Activated CD4-positive, alpha-beta T cell treated with anti-CD3 and anti-CD28 coated beads, Interleukin-2, amount 50 U/mL, for 4 hours (primary cell): ENCODE results near the gene SERTAD1.
A peak's percentile ranks its signal among the peaks of the same experiment; 100 is the strongest.

Experiments used
- DNase-seq, 2 experiments: peaks; one replicate each; pipeline ENCODE4 v3.0.0-alpha.2; 2020

Gene SERTAD1

DNA sequence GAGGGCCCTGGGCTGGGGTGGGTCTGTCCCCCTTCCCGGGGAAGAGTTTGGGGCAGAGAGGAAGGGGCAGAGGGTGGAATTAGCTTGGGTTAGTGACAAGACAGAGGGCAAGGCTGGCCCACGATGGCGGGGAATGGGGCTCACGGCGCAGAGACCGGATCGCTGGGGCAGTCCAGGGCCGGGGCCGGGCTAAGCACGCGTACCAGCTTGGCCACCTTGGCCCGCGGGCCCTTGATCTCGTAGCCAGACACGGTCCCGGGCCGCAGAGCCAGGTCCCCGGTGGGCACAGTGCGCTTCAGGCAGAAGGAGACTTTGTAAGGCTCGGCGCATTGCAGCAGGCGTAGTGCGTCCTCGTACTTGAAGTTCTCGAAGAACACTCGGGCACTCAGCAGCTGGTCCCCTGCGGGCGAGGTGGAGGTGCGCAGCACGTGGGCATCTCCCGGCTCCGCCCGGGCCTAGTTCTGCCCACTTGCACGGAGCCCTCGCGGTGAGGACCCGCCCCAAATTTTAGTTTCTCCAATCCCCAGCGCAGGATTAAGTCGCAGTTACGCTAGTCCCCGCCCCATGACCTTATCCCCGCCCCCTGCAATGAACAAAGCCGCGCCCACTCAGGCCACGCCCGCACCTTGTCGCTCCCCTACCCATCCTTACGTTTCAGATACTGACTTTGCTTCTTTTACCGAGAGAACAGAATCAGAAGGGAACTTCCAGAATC, 27.2 kb downstream of the SERTAD1 start:
- DNase-seq: peak; percentile 65 to 66

DNA sequence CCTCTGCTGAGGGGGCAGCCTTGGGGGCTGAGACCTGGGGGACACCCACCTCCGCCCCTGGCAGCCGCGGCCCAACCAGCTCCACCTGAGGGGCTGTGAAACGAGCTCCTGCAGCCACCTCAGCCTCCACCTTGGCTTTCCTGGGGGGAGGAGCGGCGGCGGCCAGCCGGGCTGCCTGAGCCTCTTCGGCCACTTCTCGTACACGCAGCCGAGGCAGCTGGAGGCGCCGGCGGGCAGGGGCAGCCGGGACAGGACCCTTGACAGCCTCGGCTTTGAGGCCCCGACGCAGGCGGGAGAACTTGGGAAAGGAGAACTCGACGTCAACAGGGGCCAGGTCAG, 28.3 kb downstream of the SERTAD1 start:
- DNase-seq: no peak

DNA sequence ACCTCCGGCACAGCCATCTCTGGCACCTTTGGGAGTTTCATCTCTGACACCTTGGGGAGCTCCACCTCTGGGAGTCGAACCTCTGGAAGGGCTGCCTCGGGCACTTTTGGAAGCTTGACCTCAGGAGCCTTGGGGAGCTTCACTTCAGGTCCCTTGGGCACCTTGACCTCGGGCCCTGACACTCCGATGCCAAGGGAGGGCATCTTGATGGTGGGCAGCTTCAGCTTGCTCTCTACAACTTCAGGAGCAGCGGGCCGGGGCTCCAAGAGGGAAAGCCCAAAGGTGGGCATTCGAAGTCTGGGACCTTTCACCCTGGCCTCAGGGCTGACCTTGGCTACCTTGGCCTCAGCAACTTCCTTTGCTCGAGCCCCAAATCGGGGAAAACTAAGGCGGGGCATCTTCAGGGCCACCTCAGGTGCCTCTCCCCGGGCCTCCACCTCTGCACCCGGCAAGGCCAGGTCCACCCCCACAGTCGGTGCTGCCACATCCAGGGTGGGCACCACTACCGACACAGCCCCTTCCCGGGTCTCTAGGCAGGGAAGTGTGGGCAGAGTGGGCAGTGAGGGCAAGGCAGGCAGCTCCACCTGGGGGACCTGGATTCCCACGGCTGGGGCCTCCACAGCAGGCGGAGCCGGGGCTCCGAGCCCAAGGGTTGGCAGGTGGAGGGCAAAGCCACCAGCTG, 28.8 kb downstream of the SERTAD1 start:
- no peak for DNase-seq

DNA sequence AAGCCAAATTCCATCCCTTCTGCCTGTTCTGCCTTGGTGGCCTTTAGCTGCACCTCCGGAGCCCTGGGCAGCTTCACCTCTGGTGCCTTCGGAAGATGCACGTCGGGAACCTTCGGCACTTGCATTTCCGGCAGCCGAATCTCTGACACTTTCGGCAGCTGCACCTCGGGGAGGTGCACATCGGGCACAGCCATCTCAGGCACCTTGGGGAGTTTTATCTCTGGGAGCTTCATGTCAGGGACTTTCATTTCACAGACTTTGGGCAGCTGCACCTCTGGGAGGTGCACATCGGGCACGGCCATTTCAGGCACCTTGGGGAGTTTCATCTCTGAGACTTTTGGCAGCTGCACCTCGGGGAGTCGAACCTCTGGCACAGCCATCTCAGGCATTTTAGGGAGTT, 29.8 kb downstream of the SERTAD1 start:
- DNase-seq: no peak

DNA sequence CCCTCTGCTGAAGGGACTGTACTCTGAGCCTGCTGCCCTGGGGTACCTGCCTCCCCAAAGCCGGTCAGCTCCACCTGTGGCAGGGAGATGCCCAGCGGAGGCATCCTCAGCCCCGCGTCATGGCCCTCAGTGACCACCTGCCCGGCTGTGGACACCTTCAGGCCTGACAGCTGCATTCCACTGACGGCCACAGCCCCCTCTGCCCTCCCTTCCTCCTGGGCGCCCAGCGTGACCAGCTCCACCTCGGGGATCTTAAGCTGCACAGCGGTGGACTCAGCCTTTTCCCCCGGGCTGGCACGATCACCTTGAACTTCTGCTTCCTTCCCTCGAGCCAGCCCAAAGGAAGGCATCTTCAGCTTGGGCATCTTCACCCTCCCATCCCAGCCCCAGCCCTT, 31.0 kb downstream of the SERTAD1 start:
- DNase-seq: no peak

DNA sequence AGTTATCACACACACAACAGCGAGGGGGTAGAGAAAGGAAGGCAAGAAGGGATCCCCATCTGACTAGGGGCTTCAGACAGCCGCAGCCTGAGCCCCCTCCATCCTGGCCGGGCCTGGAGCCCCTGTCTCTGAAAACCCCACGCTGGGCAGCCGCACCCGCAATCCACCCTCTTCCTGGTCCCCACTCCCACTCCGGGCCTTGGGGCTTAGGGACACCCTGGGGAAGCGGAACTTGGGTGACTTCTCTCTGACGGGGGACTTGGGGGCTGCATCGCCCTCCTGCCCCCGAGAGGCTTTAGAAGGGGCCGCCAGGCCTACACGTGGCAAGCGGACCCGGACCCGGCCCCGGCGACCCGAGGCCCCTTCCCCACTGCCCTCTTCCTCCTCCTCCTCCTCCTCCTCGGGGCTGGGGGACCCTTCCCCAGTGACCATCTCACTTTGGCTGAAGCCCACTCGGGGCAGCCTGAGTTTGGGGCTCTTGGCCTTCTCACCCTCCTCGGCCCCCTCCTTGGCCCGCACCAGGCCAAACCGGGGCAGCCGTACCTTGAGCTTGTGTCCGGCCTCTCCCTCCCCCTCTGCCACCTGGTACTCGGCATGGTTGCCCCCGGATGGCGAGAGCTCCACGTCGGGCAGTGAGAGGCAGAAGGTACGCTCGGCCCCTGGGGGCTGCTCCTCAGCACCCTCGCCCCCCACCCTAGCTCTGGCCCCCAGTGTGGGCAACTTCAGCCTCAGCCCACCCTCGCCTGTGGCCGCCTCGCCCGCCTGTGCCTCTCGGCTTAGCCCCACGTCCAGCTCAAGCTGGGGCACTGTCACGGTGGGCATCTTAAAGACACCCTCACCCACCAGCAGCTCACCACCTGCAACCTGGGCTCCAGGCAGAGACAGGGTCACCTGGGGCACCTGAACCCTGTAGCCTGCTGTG, 31.6 kb downstream of the SERTAD1 start:
- DNase-seq: no peak

DNA sequence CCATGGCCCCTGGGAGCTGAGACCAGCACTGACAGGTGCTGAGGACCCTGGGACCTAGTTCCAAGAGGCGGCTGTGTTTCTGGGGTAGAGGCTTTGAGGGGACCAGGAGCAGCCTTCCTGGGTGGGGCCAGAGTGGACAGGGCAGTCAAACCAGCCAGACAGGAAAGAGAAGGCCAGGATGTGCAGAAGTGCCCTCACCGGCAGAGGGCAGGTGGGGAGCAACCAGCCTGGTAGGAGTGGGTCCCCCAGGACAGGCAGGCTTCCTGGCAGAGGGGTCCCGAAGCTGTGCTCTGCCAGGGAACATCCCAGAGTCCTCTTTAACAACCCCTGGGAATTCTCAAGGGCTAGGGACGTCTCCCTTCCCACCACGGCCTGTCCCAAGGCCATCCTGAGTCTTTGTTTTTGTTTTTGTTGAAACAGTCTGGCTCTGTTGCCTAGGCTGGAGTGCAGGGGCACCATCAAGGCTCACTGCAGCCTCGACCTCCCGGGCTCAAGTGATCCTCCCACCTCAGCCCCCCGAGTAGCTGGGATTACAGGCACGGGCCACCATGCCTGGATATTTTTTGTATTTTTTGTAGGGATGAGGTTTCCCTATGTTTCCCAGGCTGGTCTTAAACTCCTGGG, 32.8 kb downstream of the SERTAD1 start:
- no peak for DNase-seq

DNA sequence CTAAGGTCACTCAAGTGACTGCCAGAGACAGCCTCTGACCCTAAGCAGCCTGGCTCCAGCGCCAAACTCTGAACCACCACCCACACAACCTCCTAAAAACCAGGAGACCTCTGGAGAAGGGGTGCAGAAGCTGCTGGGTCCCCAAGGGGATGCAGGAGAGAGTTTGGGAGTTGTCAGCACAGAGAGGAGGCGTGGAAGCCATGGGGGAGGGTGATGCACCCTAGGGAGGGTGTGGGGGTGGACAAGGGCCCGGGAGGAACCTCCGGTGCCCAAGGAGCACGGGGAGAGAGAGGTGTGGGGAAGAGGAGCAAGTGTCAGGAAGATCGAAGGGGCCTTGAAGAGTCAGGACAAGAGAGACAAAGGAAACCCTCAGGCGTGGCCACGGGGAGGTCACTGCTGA, 33.7 kb downstream of the SERTAD1 start:
- DNase-seq: no peak

DNA sequence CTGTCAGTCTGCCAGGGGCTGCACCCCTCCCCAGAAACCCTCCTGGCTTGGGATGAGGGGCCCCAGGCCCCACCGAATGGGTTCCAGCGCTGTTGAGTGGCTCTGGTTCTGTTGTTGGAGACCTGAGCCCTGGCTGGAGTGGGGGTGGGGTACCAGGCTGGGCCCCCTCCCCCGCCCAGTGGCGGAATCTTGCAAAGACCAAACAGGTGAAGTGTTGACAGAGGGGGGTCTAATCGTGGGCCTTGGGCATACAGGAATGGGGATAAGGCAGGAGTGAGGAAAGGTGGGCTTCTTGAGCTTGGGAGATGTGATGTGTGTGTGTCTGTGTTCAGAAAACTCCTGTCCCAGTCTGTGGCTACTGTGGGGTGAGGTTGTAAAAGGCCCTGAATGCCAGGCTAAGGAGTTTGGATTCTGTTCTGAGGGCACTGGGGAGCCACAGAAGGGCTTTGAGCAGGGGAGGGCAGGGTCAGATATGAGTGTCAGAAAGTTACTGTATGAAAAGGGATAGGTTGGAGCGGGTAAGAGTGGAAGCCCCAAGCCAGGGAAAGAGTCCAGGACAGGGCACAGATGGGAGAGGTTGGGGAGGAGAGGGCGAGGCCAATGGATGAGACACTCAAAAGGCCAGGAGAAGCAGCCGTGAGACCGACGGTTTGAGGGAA, 35.6 kb downstream of the SERTAD1 start, which contains the start of gene HIPK4:
Gene HIPK4, minus strand, starts transcription at position 98 of the 659 bp plus-strand sequence. CDS start 279 bp downstream, outside the sequence.
- no peak for DNase-seq

DNA sequence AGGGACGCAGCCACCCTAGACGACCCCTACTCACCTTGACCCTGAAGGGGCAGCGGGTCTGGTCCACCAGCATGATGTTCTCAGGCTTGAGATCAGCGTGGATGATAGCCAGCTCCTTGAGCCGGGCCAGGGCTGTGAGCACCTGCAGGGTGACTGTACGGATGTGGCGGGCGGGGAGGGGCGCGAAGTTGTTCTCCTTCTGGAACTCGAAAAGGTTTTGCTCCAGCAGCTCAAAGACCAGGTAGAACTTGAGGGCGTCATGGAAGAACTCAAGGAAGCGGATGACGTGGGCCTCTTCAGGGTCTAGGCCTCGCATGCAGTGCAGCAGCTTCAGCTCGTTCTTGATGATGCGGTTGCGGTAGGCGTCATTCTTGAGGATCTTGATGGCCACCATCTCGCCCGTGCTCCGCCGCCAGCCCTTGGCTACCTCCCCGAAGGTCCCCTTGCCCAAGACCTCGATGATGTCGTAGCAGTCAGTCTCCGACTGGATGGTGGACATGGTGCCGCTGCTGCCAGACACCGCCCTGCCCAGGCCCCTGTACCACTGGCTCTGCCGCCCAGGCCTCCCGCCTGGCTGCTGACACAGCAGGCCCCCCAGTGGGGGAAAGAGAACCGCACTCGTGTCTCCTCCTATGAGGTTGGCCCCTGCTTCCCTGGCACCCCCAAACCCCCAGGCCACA, 36.2 kb downstream of the SERTAD1 start:
- no peak for DNase-seq

DNA sequence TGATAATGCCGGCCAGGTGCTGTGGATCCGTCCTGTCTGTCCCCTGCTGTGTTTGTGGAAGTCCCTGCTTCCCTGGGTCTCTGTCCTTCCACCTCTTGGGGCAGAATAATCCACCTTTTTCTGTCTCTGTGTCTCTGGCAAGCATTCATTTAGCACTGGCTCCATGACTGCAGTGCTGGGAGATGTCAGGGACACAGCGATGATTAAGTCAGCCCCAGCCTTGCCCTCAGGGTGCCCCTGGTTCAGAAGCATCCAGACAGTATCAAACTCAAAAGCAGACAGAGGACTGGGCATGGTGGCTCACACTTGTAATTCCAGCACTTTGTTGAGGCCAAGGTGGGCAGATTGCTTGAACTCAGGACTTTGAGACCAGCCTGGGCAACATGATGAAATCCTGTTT, 37.3 kb downstream of the SERTAD1 start:
- DNase-seq: no peak

DNA sequence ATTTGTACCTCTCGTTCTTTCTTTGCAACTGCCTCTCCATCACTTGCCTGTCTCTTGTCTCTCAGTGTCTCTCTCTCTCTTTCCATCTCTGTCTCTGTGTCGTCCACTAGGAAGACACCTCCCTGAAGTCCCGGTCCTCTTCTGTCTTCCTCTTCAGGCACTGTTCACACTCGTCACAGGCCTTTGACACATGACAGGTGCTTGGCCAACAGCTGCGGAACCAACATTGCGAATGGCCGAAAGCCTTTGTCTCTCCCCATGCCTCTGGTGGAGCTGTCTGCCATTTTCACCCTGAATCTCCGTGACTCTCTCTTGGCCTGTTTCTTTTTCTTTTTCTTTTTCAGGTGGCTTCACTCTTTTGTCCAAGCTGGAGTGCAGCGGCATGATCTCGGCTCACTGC, 38.6 kb downstream of the SERTAD1 start:
- DNase-seq: no peak

DNA sequence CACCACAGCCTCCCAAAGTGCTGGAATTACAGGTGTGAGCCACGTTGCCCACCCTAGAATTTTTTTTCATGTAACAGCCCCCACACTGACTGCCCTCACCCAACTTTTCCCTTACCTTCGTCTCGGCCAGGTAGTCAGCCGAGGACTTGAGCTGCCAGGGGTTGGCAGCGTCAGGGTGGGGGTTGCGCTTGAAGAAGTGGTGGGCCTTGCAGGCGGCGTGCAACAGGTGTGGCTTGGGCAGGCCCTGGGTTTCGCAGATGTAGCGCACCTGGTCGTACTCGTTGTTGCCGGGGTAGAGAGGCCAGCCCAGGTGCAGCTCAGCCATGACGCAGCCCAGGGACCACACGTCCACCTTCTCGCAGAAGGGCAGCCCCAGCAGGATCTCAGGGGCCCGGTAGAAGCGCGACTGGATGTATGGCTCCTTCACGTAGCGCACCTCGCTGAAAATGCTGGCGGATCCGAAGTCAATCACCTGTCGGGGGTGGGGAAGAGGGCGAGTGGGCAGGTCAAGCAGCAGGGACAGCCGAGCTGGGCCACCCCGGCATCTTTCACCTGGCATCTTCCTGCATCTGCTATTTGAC, 42.0 kb downstream of the SERTAD1 start:
- no peak for DNase-seq

DNA sequence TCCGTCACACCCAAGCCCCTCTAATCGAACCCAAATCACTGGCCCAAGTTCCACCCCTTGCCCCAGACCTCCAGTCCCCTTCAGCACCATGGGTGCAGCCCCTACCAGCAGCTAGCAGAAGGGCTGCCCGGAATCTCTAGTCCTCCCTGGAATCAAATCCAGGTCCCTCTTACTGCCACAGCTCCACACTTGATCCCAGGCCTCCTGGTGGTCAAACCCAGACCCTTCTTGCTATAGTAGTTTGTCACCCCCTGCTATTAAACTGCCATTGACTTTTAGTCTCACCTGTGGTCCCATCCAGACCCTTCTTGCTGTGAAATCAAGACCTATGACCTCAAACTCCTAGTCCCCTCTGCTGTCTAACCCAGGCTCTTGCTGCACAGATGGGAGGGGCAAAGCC, 44.5 kb downstream of the SERTAD1 start:
- DNase-seq: no peak

DNA sequence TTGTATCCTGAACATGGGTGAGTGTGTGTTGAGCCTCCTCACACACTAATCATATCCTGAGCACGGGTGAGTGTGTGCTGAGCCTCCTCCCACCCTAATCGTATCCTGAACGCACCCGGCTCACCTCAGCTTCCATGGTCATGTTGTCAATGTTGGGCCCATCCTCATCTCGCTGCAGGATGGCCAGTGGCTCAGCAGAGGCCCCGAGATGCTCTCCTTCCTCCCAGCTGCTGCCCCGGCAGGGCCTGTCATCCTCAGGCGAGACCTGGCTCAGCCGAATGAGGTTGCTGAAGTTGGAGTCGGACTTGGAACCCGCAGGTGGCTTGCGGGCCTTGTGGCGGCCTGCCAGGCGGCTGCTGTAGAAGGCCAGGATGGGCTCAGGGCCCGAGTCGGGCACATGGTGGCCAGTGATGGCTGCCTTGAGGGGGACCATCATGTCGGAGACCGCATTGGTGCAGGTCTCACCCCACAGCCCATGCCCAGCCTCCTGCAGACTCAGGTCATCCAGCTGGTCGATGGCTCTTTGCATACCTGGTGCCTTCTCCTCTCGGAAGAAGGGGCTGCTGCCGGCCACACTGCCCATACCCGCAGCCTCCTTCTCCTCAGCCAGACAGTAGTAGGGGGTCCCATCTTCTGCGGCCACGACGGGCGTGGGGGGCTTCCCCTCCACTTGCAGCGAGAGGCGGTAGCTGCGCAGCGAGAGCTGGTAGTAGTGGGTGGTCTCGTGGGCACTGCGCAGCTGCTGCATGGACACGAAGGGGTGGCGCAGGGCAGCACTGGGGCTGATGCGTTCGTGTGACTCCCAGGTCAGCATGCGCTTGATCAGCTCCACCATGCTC, 45.4 kb downstream of the SERTAD1 start:
- DNase-seq: no peak

DNA sequence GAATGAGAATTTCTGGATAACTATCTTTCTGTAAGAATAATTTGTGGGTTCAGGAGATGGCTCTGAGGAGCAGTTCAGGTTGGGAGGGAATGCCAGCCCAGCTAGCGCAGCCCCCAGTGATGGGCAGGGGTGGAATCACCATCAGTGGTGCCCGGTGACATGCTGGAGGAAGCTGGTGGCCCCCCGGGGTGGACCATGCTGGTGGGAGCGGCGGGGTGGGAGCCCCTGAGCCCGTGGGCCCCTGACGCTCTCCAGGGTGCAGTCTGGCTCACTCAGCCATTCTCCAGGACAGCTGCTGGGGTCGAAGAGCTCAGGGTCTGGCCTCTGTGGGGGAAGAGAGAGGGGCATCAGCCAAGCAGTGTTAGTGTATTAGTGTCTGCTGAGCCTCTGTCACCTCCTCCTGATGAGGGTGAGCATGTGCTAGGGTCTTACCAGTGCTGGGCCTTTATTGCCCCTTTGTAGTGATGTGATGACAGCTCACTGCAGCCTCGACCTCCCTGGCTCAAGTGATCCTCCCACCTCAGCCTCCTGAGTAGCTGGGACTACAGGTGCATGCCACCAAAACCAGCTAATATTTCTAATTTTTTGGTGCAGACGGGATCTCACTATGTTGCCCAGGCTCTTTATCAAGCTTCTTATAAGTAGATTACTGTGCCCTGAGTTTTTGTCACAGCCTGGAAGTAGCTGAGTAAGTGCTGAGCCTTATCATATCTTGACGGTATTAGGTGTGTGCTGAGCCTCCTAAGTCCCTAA, 46.2 kb downstream of the SERTAD1 start:
- DNase-seq: no peak

DNA sequence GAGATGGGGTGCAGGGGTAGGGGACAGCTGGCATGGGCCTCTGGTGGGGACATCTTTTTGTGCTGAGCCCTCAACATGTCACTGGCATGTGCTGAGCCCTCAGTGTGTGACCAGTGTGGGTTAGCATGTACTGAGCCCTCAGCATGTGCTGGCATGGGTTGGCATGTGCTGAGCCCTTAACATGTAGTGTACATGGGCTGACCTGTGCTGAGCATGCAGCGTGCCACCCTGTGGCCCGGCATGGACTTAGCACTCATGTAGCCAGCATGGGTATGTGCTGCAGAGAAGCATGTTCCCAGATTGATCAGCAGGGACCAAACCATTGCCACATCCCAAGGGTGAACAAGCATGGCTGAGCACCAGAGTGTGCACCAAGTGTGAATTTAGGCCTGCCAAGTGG, 47.3 kb downstream of the SERTAD1 start:
- DNase-seq: no peak

DNA sequence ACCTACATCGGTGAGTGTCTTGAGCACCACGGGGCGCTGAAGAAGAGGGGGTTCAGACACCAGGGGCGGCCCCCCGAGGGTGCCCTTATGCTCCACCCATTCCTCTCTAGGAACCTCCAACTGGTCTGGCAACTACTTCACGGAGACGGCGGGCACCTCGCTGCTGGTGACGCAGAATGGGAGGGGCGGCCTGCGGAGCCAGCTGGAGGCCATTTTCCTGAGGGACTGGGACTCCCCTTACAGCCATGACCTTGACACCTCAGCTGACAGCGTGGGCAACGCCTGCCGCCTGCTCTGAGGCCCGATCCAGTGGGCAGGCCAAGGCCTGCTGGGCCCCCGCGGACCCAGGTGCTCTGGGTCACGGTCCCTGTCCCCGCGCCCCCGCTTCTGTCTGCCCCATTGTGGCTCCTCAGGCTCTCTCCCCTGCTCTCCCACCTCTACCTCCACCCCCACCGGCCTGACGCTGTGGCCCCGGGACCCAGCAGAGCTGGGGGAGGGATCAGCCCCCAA, 47.9 kb downstream of the SERTAD1 start:
- DNase-seq: no peak

DNA sequence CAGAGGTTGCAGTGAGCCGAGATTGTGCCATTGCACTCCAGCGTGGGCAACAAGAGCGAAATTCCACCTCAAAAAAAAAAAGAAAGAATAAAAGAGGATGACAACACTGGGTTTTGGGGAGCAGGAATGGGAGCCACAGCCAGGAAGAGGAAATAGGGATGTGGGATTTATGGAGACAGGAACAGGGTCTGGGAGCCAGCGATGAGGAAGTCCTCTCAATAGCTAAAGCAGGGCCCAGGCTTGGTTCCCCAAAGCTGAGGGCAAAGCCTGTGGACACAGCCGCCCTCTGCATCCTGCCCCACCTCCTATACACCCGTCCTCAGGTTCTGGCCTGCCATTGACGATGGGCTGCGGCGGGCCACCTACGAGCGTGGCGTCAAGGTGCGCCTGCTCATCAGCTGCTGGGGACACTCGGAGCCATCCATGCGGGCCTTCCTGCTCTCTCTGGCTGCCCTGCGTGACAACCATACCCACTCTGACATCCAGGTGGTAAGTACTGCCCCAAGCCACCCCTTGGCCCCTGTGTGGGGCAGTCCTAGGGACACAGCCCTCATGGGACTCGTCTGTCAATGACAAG, 49.4 kb downstream of the SERTAD1 start:
- no peak for DNase-seq
